ENCODE results near the gene ERAL1.

GRCh38 chr17:28865946-28866752 lies 11.3 kb downstream of the ERAL1 start:
- TF ChIP-seq POLR2AphosphoS5 (IDR thresholded peaks at IDR 0.05; ENCODE audit: low read depth, low read length): no peak
- no peak for TF ChIP-seq POLR2A (IDR thresholded peaks at IDR 0.05; ENCODE audit: low read depth, low read length)
- no peak for TF ChIP-seq TAF1 (IDR thresholded peaks at IDR 0.05; ENCODE audit: borderline replicate concordance, low read depth, low read length)
